ENCODE data around the gene CA5B. TPM values are rescaled to one million over a fixed set of nuclear protein-coding genes. Genes with fewer than 3 reads are reported as not detected.
A peak's percentile ranks its signal among the peaks of the same experiment; 100 is the strongest.

Gene CA5B
- total RNA-seq, 2 donors from 2014 or later, result 14.0 to 31.7 TPM

- Mint-ChIP-seq H3K27me3 (ENCODE audit: insufficient read depth) (no peaks in the 10 kb centered on the region), H3K4me3 (no peak overlapping the region), H3K27ac (peak overlapping the region; percentile 81), H3K4me1 (peaks cover 67% of the 10 kb centered on the region), H3K36me3 (ENCODE audit: low read depth) (peaks cover 38% of the 10 kb centered on the region), H3K9me3 (peaks cover 14% of the 10 kb centered on the region)
- Histone ChIP-seq H3K27ac (ENCODE audit: low read depth, low read length) (no peak overlapping the region), H3K36me3 (ENCODE audit: control insufficient read depth, insufficient read depth, low read length) (peaks cover 13% of the 10 kb centered on the region), H3K4me3 (ENCODE audit: low read length) (no peak overlapping the region), H3K9ac (ENCODE audit: extremely low read depth, low read length, poor library complexity, severe bottlenecking) (no peak overlapping the region), H3K27me3 (ENCODE audit: control insufficient read depth, insufficient read depth, low read length, poor library complexity, severe bottlenecking) (no peaks in the 10 kb centered on the region), H3K9me3 (ENCODE audit: control insufficient read depth, low read length) (no peaks in the 10 kb centered on the region), H3K4me1 (ENCODE audit: control insufficient read depth, insufficient read depth, low read length) (no peaks in the 10 kb centered on the region)
- DNase-seq, result no peak
- 82% methylated on average over 3 of the region's 3 CpGs; no CpG with 5 or more reads in 1 of the 2 experiments for WGBS, 2 experiments (ENCODE audit: insufficient coverage in 1 of 2, insufficient read length in 1 of 2)
- no peak for TF ChIP-seq CTCF (conservative IDR thresholded peaks at IDR 0.05)
Measured at GRCh38 chrX:15748841-15749240, 10.8 kb downstream of the CA5B start.

- Histone ChIP-seq H3K27ac (ENCODE audit: low read depth, low read length) (no peak overlapping the region), H3K4me3 (ENCODE audit: low read length) (no peak overlapping the region), H3K36me3 (ENCODE audit: control insufficient read depth, insufficient read depth, low read length) (peaks cover 13% of the 10 kb centered on the region), H3K27me3 (ENCODE audit: control insufficient read depth, insufficient read depth, low read length, poor library complexity, severe bottlenecking) (no peaks in the 10 kb centered on the region), H3K9me3 (ENCODE audit: control insufficient read depth, low read length) (no peaks in the 10 kb centered on the region), H3K9ac (ENCODE audit: extremely low read depth, low read length, poor library complexity, severe bottlenecking) (no peak overlapping the region), H3K4me1 (ENCODE audit: control insufficient read depth, insufficient read depth, low read length) (no peaks in the 10 kb centered on the region)
- peaks cover 16% of the 10 kb centered on the region for H3K9me3 Mint-ChIP-seq
- 93% methylated on average over 6 of the region's 7 CpGs; no CpG with 5 or more reads in 1 of the 2 experiments for WGBS, 2 experiments (ENCODE audit: insufficient coverage in 1 of 2, insufficient read length in 1 of 2)
- no peak overlapping the region for H3K4me3 Mint-ChIP-seq
- no peak overlapping the region for H3K27ac Mint-ChIP-seq
- H3K4me1 Mint-ChIP-seq, result peaks cover 70% of the 10 kb centered on the region
- no peak for TF ChIP-seq CTCF (conservative IDR thresholded peaks at IDR 0.05)
- DNase-seq, result no peak
- peaks cover 36% of the 10 kb centered on the region for H3K36me3 Mint-ChIP-seq (ENCODE audit: low read depth)
- H3K27me3 Mint-ChIP-seq (ENCODE audit: insufficient read depth), result no peaks in the 10 kb centered on the region
Measured at GRCh38 chrX:15749642-15750610, 11.9 kb downstream of the CA5B start.

- no peak overlapping the region for H3K27ac ChIP-seq (ENCODE audit: low read depth, low read length)
- no peak overlapping the region for H3K4me3 ChIP-seq (ENCODE audit: low read length)
- no peaks in the 10 kb centered on the region for H3K27me3 ChIP-seq (ENCODE audit: control insufficient read depth, insufficient read depth, low read length, poor library complexity, severe bottlenecking)
- Mint-ChIP-seq H3K36me3 (ENCODE audit: low read depth) (peaks cover 36% of the 10 kb centered on the region), H3K9me3 (peaks cover 16% of the 10 kb centered on the region), H3K27ac (no peak overlapping the region), H3K4me3 (no peak overlapping the region), H3K4me1 (peaks cover 70% of the 10 kb centered on the region), H3K27me3 (ENCODE audit: insufficient read depth) (no peaks in the 10 kb centered on the region)
- TF ChIP-seq CTCF (conservative IDR thresholded peaks at IDR 0.05), result no peak
- no peaks in the 10 kb centered on the region for H3K4me1 ChIP-seq (ENCODE audit: control insufficient read depth, insufficient read depth, low read length)
- WGBS, 2 experiments (ENCODE audit: insufficient coverage in 1 of 2, insufficient read length in 1 of 2), result 100% methylated on average over 3 of the region's 5 CpGs; no CpG with 5 or more reads in 1 of the 2 experiments
- H3K9me3 ChIP-seq (ENCODE audit: control insufficient read depth, low read length), result no peaks in the 10 kb centered on the region
- H3K36me3 ChIP-seq (ENCODE audit: control insufficient read depth, insufficient read depth, low read length), result peaks cover 13% of the 10 kb centered on the region
- no peak for DNase-seq
- no peak overlapping the region for H3K9ac ChIP-seq (ENCODE audit: extremely low read depth, low read length, poor library complexity, severe bottlenecking)
Measured at GRCh38 chrX:15750611-15751154, 12.6 kb downstream of the CA5B start.
